ENCODE results near the gene RAE1. TPM values are rescaled to one million over a fixed set of nuclear protein-coding genes. Genes with fewer than 3 reads are reported as not detected.
"Not testable (repeated sequence)": the region's sequence is repeated elsewhere in the genome, so short reads cannot be mapped to it uniquely, and the experiment has no call there.

RAE1 gene
- total RNA-seq, 6 donors from 2014 or later: 10.1 to 31.0 (median 17.9) TPM

DNA sequence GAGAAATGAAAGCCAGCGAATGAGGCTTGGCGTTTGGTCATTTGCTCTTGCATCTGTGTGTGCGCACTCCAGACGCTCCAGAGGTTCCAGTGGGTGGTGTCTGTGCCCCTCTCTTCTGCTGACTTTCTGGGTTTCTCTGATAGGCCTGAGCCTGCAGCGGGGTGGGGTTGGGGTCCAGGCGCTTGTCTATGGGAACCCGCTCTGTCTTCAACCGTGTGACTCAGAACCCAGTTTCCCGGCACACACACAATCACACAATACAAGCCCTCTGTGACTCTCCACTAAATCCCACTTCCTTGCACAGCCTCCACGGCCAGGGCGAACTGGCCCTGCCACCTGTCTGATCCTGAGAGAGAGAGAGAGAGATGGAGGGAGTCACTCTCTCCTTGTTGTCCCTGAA is 64.7 kb downstream of the RAE1 start:
- H3K27me3 ChIP-seq: no peaks in the 10 kb centered on the region
- no peaks in the 10 kb centered on the region for H3K9me3 ChIP-seq
- WGBS, 2 donors: 84% methylated on average over 11 of the region's 11 CpGs
- DNase-seq: no peak
- H3K36me3 ChIP-seq: no peaks in the 10 kb centered on the region
- H3K4me1 ChIP-seq: no peaks in the 10 kb centered on the region
- TF ChIP-seq EP300 (IDR thresholded peaks at IDR 0.05): no peak
- TF ChIP-seq POLR2A (IDR thresholded peaks at IDR 0.05): no peak
- no peak for TF ChIP-seq POLR2AphosphoS5 (IDR thresholded peaks at IDR 0.05)
- TF ChIP-seq, protein P1, sequence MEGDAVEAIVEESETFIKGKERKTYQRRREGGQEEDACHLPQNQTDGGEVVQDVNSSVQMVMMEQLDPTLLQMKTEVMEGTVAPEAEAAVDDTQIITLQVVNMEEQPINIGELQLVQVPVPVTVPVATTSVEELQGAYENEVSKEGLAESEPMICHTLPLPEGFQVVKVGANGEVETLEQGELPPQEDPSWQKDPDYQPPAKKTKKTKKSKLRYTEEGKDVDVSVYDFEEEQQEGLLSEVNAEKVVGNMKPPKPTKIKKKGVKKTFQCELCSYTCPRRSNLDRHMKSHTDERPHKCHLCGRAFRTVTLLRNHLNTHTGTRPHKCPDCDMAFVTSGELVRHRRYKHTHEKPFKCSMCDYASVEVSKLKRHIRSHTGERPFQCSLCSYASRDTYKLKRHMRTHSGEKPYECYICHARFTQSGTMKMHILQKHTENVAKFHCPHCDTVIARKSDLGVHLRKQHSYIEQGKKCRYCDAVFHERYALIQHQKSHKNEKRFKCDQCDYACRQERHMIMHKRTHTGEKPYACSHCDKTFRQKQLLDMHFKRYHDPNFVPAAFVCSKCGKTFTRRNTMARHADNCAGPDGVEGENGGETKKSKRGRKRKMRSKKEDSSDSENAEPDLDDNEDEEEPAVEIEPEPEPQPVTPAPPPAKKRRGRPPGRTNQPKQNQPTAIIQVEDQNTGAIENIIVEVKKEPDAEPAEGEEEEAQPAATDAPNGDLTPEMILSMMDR (IDR thresholded peaks at IDR 0.05): no peak
- H3K4me3 ChIP-seq: no peak overlapping the region
- no peak overlapping the region for H3K27ac ChIP-seq
- ATAC-seq (ENCODE audit: low FRiP score in 2 of 2): no peak

DNA sequence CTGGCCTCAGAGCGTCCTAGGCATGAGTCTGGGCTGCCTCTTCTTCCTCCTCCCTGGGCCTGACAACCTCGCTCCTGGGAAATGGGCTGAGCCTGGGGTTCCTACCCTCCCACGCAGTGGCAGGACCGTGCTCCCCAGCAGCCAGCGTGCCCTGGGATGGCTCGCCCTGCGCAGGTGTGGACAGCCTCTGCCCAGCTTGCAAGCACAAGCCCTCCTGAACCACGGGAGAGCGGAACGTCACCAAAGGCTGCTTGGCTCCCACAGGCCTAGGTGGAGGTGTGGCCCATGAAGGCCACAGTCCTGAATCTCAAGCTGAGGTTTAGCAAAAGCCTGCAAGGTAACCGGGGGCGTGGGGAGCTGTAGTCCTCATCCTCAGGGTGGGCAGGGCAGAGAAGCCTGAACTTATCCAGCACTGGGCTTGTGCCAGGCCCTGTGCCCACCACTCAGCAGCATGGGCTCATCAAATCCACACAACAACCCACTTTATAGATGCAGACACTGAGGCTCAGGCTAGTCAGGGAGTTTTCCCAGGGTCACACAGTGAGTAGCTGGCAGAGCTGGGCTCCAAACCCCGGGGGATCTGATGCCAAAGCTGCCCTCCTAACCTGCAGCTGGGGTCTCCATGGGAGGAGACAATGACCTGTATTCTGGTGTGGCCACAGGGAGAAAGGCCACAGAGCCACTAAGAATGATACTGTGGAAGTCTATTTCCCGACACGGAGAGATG is 65.4 kb downstream of the RAE1 start:
- no peak for TF ChIP-seq POLR2AphosphoS5 (IDR thresholded peaks at IDR 0.05)
- TF ChIP-seq EP300 (IDR thresholded peaks at IDR 0.05): no peak
- TF ChIP-seq, protein P1 (IDR thresholded peaks at IDR 0.05): no peak
- no peak for TF ChIP-seq POLR2A (IDR thresholded peaks at IDR 0.05)
- DNase-seq: no peak
- WGBS, 2 donors: 81 to 89% methylated on average over 7 to 15 of the region's 15 CpGs

DNA sequence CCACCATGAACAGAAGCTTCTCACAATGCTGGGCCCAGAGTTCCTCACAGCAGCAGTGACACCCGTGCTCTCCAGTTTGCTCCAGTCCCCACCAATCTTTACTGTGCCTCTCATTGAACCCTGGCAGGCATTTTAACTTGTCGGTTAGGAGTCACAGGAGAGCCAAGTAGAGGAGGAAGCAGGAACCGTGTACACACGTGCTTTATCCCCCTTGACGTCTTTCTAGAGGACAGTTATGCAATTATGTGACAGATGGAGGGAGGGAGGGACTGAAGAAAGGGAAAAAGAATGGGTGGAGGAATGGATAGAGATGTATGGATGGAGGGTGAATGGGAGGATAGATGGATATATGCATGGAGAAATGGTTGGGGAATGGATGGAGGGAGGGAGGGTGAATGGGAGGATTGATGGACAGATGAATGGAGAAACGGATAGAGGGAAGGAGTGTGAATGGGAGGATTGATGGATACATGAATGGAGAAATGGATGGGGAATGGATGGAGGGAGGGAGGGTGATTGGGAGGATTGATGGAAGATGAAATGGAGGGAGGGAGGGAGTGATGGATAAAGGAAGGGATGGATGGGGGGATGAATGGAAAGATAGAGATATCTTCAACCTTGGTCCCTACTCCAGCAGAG is 66.1 kb downstream of the RAE1 start:
- Histone ChIP-seq H3K27ac (no peak overlapping the region), H3K9me3 (no peaks in the 10 kb centered on the region), H3K4me1 (no peaks in the 10 kb centered on the region), H3K27me3 (no peaks in the 10 kb centered on the region), H3K4me3 (no peak overlapping the region), H3K36me3 (no peaks in the 10 kb centered on the region)
- no peak for DNase-seq
- no peak for ATAC-seq (ENCODE audit: low FRiP score in 2 of 2)
- TF ChIP-seq EP300 (IDR thresholded peaks at IDR 0.05) (no peak), POLR2AphosphoS5 (IDR thresholded peaks at IDR 0.05) (no peak), POLR2A (IDR thresholded peaks at IDR 0.05) (no peak)
- TF ChIP-seq, protein P1 (IDR thresholded peaks at IDR 0.05): no peak
- 37 to 39% methylated on average over 6 of the region's 6 CpGs for WGBS, 2 donors

More for the DNA sequence above, 65.4 kb downstream of the RAE1 start:
- no peaks in the 10 kb centered on the region for H3K36me3 ChIP-seq
- H3K9me3 ChIP-seq: no peaks in the 10 kb centered on the region
- no peak overlapping the region for H3K4me3 ChIP-seq
- no peak overlapping the region for H3K27ac ChIP-seq
- H3K4me1 ChIP-seq: no peaks in the 10 kb centered on the region
- no peak for ATAC-seq (ENCODE audit: low FRiP score in 2 of 2)
- no peaks in the 10 kb centered on the region for H3K27me3 ChIP-seq

DNA sequence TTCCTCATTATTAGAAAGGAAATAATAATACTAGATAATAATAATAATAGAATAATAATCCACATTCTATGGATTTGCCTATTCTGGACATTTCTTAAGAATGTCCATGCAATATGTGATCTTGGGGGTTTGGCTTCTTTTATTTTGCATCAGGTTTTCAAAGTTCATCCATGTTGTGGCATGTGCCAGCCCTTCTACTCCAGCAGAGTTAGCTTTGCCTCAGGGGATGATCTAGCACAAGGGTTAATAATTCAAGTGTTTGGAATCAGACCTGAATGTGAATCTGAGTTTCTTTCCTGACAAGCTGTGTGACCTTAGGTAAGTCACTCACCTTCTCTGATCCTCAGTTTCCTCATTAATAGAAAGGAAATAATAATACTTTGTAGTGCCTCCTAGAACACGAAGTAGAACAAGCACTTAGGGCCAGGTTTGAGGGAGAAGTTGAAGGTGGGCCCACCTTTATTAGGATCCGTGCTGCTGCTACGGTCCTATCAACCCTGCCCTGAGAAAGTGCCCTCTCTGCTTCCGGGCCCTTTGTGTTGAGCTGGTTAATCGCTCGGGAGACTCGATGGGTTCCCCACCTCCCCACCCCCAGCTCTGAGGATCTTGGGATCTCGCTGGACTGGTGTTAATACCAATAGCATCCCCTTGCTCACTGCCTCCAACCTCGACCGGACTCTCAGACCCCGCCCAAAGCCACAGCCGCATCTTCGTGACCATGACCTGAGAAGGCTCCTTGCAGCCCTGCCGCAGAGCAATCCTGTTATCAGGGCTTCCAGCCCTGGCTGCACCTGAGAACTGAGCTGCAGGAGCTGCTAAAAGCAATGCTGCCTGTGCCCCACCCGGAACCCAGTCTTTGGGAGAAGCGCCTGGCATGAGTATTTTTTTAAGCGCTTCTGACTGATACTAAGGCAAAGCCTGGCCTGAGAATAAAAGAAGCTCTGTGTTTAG is 67.0 kb downstream of the RAE1 start:
- TF ChIP-seq, protein P1 (IDR thresholded peaks at IDR 0.05): no peak
- TF ChIP-seq POLR2AphosphoS5 (IDR thresholded peaks at IDR 0.05) (no peak), POLR2A (IDR thresholded peaks at IDR 0.05) (no peak), EP300 (IDR thresholded peaks at IDR 0.05) (no peak)
- Histone ChIP-seq H3K27me3 (no peaks in the 10 kb centered on the region), H3K27ac (no peak overlapping the region), H3K4me1 (no peaks in the 10 kb centered on the region), H3K9me3 (no peaks in the 10 kb centered on the region), H3K36me3 (no peaks in the 10 kb centered on the region), H3K4me3 (no peak overlapping the region)
- ATAC-seq (ENCODE audit: low FRiP score in 2 of 2) (no peak), DNase-seq (no peak)
- WGBS, 2 donors: 57 to 59% methylated on average over 16 to 17 of the region's 17 CpGs

DNA sequence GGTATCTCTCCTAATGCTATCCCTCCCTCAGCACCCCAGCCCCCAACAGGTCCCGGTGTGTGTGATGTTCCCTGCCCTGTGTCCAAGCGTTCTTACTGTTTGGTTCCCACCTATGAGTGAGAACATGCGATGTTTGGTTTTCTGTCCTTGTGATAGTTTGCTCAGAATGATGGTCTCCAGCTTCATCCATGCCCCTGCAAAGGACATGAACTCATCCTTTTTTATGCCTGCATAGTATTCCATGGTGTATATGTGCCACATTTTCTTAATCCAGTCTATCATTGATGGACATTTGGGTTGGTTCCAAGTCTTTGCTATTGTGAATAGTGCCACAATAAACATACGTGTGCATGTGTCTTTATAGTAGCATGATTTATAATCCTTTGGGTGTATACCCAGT is 68.4 kb downstream of the RAE1 start:
- H3K27me3 ChIP-seq; H3K4me1 ChIP-seq; H3K9me3 ChIP-seq; H3K4me3 ChIP-seq; DNase-seq; ATAC-seq (ENCODE audit: low FRiP score in 2 of 2); H3K27ac ChIP-seq; H3K36me3 ChIP-seq: not testable (repeated sequence)
- WGBS, 2 donors: 86 to 92% methylated on average over 4 of the region's 4 CpGs
